Hepatocyte (in vitro differentiated cells): Measurements from ENCODE around the gene BET1L. TPM values are rescaled to one million over a fixed set of nuclear protein-coding genes. Genes with fewer than 3 reads are reported as not detected.

Experiments used
- DNase-seq: peaks from one replicate; pipeline ENCODE4 v3.0.0-alpha.2; 2016; ENCODE audit warnings: low spot score
- H2AFZ ChIP-seq: fragments of 200-600 bp; sonication (generic); 2 replicates; pipeline ENCODE4 v1.6.0; 2016; ENCODE audit warnings: antibody characterized with exemption, mild to moderate bottlenecking
- H3K27ac ChIP-seq: fragments of 200-600 bp; sonication (generic); 2 replicates; pipeline ENCODE4 v1.5.1; 2016; ENCODE audit warnings: mild to moderate bottlenecking
- H3K27me3 ChIP-seq: fragments of 200-600 bp; sonication (generic); 2 replicates; pipeline ENCODE4 v1.6.1; 2016
- H3K36me3 ChIP-seq: fragments of 200-600 bp; sonication (generic); replicated peaks from 2 replicates; pipeline ENCODE4 v1.5.1; 2016; ENCODE audit warnings: low read depth; ENCODE audit not compliant: insufficient read depth
- H3K4me1 ChIP-seq: fragments of 200-600 bp; sonication (generic); 2 replicates; pipeline ENCODE4 v1.5.1; 2016; ENCODE audit warnings: mild to moderate bottlenecking, moderate library complexity; ENCODE audit not compliant: insufficient read depth
- H3K4me2 ChIP-seq: fragments of 200-600 bp; sonication (generic); 2 replicates; pipeline ENCODE4 v1.6.0; 2016
- H3K4me3 ChIP-seq: fragments of 200-600 bp; sonication (generic); 2 replicates; pipeline ENCODE4 v1.5.1; 2016; ENCODE audit warnings: mild to moderate bottlenecking
- H3K79me2 ChIP-seq: fragments of 200-600 bp; sonication (generic); 2 replicates; pipeline ENCODE4 v1.6.0; 2017; ENCODE audit warnings: mild to moderate bottlenecking
- H3K9me2 ChIP-seq: fragments of 200-600 bp; sonication (generic); replicated peaks from 2 replicates; pipeline ENCODE4 v1.6.0; 2017; ENCODE audit warnings: mild to moderate bottlenecking; ENCODE audit not compliant: insufficient read depth
- H3K9me3 ChIP-seq: fragments of 200-600 bp; sonication (generic); 2 replicates; pipeline ENCODE4 v1.5.1; 2016; ENCODE audit warnings: low read depth, mild to moderate bottlenecking
- H4K20me1 ChIP-seq: fragments of 200-600 bp; sonication (generic); 2 replicates; pipeline ENCODE4 v1.6.0; 2016; ENCODE audit warnings: mild to moderate bottlenecking; ENCODE audit not compliant: insufficient read depth, poor library complexity, severe bottlenecking
- EZH2 ChIP-seq: fragments of 200-600 bp; sonication (generic); IDR thresholded peaks from 2 replicates; pipeline ENCODE4 v1.6.1; 2016; ENCODE audit warnings: antibody characterized with exemption, mild to moderate bottlenecking, borderline replicate concordance
- EZH2phosphoT487 ChIP-seq: fragments of 200-600 bp; sonication (generic); IDR thresholded peaks from one replicate; pipeline ENCODE4 v1.6.1; 2018; ENCODE audit warnings: antibody characterized with exemption, mild to moderate bottlenecking, low read depth, moderate library complexity; ENCODE audit not compliant: unreplicated experiment, severe bottlenecking
- WGBS: methylation state at CpG from one replicate; pipeline ENCODE4 v1.1.6; 2016; ENCODE audit warnings: low lambda C conversion rate; ENCODE audit errors: missing lambda C conversion rate; 5-methylcytosine and 5-hydroxymethylcytosine counted together
- polyA plus RNA-seq: library from polyadenylated mRNA; unstranded; fragments of >200 nt; fragmentation: Nextera tagmentation; extraction: Ambion mirVana; gene quantifications from 2 replicates; pipeline ENCODE4 v1.2.1, GENCODE V29; 2016
- total RNA-seq: library from RNA; depleted of rRNA; stranded (reverse); fragments of >200 nt; gene quantifications from 2 replicates; pipeline ENCODE4 v1.2.3, GENCODE V29; 2014
- TF ChIP-seq, protein P1 (sequence below): fragments of 200-600 bp; sonication (generic); IDR thresholded peaks from 2 replicates; pipeline ENCODE4 v1.5.1; 2016; ENCODE audit warnings: antibody characterized with exemption, mild to moderate bottlenecking; ENCODE audit not compliant: poor library complexity

The BET1L gene
- total and polyA plus RNA-seq, 2 experiments from 2014 or later, result 33.9 to 70.5 TPM

GRCh38 chr11:213111-213510, 5.9 kb upstream of the BET1L start:
- Histone ChIP-seq H3K27ac (no peak overlapping the region), H3K4me1 (peaks cover 14% of the 10 kb centered on the region), H2AFZ (no peak overlapping the region), H3K4me3 (no peak overlapping the region), H3K4me2 (no peak overlapping the region), H3K9me3 (no peaks in the 10 kb centered on the region), H3K36me3 (no peaks in the 10 kb centered on the region), H4K20me1 (peaks cover 10% of the 10 kb centered on the region), H3K79me2 (peaks cover 31% of the 10 kb centered on the region), H3K9me2 (no peaks in the 10 kb centered on the region), H3K27me3 (no peaks in the 10 kb centered on the region)
- 94% methylated on average over 4 of the region's 4 CpGs for WGBS
- DNase-seq, result no peak
- TF ChIP-seq EZH2phosphoT487 (no peak), EZH2 (no peak)
- TF ChIP-seq, protein P1, sequence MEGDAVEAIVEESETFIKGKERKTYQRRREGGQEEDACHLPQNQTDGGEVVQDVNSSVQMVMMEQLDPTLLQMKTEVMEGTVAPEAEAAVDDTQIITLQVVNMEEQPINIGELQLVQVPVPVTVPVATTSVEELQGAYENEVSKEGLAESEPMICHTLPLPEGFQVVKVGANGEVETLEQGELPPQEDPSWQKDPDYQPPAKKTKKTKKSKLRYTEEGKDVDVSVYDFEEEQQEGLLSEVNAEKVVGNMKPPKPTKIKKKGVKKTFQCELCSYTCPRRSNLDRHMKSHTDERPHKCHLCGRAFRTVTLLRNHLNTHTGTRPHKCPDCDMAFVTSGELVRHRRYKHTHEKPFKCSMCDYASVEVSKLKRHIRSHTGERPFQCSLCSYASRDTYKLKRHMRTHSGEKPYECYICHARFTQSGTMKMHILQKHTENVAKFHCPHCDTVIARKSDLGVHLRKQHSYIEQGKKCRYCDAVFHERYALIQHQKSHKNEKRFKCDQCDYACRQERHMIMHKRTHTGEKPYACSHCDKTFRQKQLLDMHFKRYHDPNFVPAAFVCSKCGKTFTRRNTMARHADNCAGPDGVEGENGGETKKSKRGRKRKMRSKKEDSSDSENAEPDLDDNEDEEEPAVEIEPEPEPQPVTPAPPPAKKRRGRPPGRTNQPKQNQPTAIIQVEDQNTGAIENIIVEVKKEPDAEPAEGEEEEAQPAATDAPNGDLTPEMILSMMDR, result no peak

- Histone ChIP-seq H3K27me3 (no peaks in the 10 kb centered on the region), H3K36me3 (no peaks in the 10 kb centered on the region), H3K9me2 (no peaks in the 10 kb centered on the region), H4K20me1 (peaks cover 10% of the 10 kb centered on the region), H3K4me1 (peaks cover 14% of the 10 kb centered on the region), H3K4me3 (no peak overlapping the region), H3K27ac (no peak overlapping the region), H3K4me2 (no peak overlapping the region), H2AFZ (no peak overlapping the region), H3K9me3 (no peaks in the 10 kb centered on the region), H3K79me2 (peaks cover 33% of the 10 kb centered on the region)
- no peak for TF ChIP-seq EZH2
- TF ChIP-seq, protein P1, result no peak
- no peak for TF ChIP-seq EZH2phosphoT487
- no peak for DNase-seq
- WGBS, result 92% methylated on average over 17 of the region's 17 CpGs
Observed at GRCh38 chr11:212150-213100, 5.2 kb upstream of the BET1L start.

GRCh38 chr11:211741-212140, 4.5 kb upstream of the BET1L start:
- Histone ChIP-seq H3K36me3 (no peaks in the 10 kb centered on the region), H3K4me1 (peaks cover 14% of the 10 kb centered on the region), H3K27ac (no peak overlapping the region), H2AFZ (no peak overlapping the region), H3K9me3 (no peaks in the 10 kb centered on the region), H4K20me1 (peaks cover 10% of the 10 kb centered on the region), H3K4me3 (no peak overlapping the region), H3K79me2 (peaks cover 36% of the 10 kb centered on the region), H3K27me3 (no peaks in the 10 kb centered on the region), H3K4me2 (no peak overlapping the region), H3K9me2 (no peaks in the 10 kb centered on the region)
- TF ChIP-seq EZH2 (no peak), EZH2phosphoT487 (no peak)
- TF ChIP-seq, protein P1, result no peak
- 98% methylated on average over 9 of the region's 9 CpGs for WGBS
- no peak for DNase-seq
